Measurements from ENCODE around the gene MYO18B. TPM values are rescaled to one million over a fixed set of nuclear protein-coding genes. Genes with fewer than 3 reads are reported as not detected.

The MYO18B gene
- total RNA-seq, 2 experiments from 2014 or later, result 3.6 to 6.1 TPM

DNA sequence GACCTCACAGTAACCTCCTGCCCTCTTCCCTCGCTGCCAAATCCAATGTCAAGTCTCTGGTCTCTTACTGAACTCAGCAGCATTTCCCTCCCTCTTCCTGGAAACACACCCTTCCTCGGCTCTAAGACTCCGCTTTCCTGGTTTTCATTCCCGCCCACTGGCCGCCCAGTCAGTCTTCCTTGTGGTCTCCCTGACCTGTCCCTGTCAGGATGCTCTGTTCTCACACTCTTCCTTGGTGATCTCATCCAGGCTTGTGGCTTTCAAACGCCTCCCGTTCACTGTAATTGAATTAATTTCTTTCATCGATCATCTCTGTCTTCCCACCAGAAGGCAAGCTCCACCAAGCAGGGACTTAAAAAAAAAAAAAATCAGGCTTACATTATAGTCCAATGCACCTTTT, 33.5 kb downstream of the MYO18B start:
- Mint-ChIP-seq H3K27ac (no peak overlapping the region), H3K4me3 (no peak overlapping the region), H3K36me3 (peaks cover 6% of the 10 kb centered on the region), H3K27me3 (no peaks in the 10 kb centered on the region), H3K4me1 (peaks cover 19% of the 10 kb centered on the region), H3K9me3 (ENCODE audit: low read depth) (no peaks in the 10 kb centered on the region)
- ATAC-seq, result no peak
- no peak for DNase-seq
- CTCF ChIA-PET, result interaction anchor here (1.5 to 5.7 kb wide), 2 partner anchors 313 to 555 kb away, joined by 3 to 45 read pairs; no protein-coding TSS in a partner anchor

DNA sequence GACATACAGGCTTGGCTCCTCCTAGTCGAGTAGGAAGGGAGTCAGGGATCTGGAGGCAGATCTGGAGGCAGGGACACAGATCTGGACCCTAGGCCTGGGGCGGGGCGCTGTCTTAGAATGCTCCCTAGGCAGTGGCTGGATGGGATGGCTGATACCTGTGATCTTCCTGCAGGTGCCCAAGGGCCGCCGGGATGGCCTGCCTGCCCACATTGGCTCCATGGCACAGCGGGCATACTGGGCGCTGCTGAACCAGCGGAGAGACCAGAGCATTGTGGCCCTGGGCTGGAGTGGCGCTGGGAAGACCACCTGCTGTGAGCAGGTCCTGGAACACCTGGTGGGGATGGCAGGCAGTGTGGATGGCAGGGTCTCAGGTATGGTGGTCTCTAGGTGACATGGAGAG, 35.4 kb downstream of the MYO18B start:
- CTCF ChIA-PET, result interaction anchor here (1.0 to 1.6 kb wide), 5 partner anchors 17 to 315 kb away, joined by 3 to 6 read pairs (median 3); no protein-coding TSS in a partner anchor
- Mint-ChIP-seq H3K36me3 (no peaks in the 10 kb centered on the region), H3K4me3 (no peak overlapping the region), H3K27me3 (no peaks in the 10 kb centered on the region), H3K9me3 (ENCODE audit: low read depth) (no peaks in the 10 kb centered on the region), H3K4me1 (peaks cover 8% of the 10 kb centered on the region), H3K27ac (no peak overlapping the region)
- no peak for ATAC-seq
- DNase-seq, result no peak

DNA sequence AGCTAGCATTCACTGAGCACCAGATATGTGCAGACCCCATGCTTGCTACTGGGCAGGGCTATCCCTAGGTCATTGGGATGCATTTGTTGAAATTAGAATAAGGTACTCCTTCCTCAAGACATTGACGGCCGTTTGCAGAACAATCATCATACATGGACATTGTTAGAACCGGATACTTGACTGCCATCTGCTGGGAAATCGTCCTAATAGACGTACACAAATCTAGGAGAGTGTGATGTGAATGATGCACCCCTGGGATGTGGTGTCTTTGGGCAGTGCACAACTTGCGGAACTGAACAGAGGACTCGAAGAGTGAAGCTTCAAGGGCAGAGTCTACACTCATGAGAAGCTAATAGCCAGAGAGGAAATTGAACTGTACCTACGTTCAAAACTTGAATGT, 35.9 kb downstream of the MYO18B start:
- Mint-ChIP-seq H3K4me3 (no peak overlapping the region), H3K9me3 (ENCODE audit: low read depth) (no peaks in the 10 kb centered on the region), H3K4me1 (peaks cover 3% of the 10 kb centered on the region), H3K27me3 (no peaks in the 10 kb centered on the region), H3K27ac (no peak overlapping the region), H3K36me3 (no peaks in the 10 kb centered on the region)
- ATAC-seq, result no peak
- CTCF ChIA-PET, result interaction anchor here (1.0 to 1.6 kb wide), 5 partner anchors 17 to 315 kb away, joined by 3 to 6 read pairs (median 3); no protein-coding TSS in a partner anchor
- DNase-seq, result peak; percentile 46

DNA sequence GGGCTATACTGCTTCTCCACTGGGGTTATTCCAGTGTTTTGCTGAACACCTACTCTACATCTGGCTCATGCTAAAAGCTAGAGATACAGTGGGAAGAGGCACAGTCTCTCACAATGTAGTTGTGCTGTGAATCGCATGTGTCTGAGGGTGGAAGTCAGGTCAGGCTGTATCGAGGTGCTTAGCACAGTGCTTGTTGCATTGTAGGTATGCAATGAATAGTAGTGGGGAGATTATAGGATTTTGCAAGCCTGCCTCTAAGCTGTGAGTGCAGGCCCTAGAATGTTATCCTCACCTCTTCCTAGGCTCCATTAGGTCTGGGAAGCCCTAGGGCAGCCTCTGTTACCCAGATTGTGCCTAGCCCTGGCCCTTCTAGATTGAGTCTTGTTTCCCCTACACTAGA, 37.4 kb downstream of the MYO18B start:
- ATAC-seq (no peak), DNase-seq (no peak)
- Mint-ChIP-seq H3K27me3 (peaks cover 2% of the 10 kb centered on the region), H3K27ac (no peak overlapping the region), H3K4me1 (no peaks in the 10 kb centered on the region), H3K9me3 (ENCODE audit: low read depth) (no peaks in the 10 kb centered on the region), H3K4me3 (no peak overlapping the region), H3K36me3 (no peaks in the 10 kb centered on the region)
- CTCF ChIA-PET, result interaction anchor here (0.7 to 1.2 kb wide), 4 partner anchors 236 to 332 kb away, joined by 3 to 4 read pairs (median 3); no protein-coding TSS in a partner anchor

DNA sequence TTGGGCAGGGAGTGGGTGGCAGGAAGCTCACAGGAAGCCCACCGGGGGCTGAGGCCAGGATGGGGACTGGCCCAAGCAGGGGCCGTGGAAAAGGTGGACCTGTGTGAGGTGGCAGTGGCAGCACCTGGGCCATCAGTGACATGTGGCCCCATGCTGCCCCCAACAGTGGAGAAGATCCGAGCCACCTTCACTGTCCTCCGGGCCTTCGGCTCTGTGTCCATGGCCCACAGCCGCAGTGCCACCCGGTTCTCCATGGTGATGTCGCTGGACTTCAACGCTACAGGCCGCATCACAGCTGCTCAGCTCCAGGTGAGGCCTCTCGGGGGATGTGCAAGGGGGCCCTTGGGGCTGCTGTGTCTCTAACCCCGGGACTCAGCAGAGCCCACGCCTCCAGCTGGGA, 37.9 kb downstream of the MYO18B start:
- no peak overlapping the region for H3K27ac Mint-ChIP-seq
- no peak overlapping the region for H3K4me3 Mint-ChIP-seq
- CTCF ChIA-PET, result interaction anchor here (0.7 to 1.0 kb wide), 3 partner anchors 279 to 332 kb away, joined by 3 read pairs; no protein-coding TSS in a partner anchor
- DNase-seq (no peak), ATAC-seq (no peak)
- no peaks in the 10 kb centered on the region for H3K9me3 Mint-ChIP-seq (ENCODE audit: low read depth)
- H3K4me1 Mint-ChIP-seq, result no peaks in the 10 kb centered on the region
- H3K36me3 Mint-ChIP-seq, result no peaks in the 10 kb centered on the region
- peaks cover 2% of the 10 kb centered on the region for H3K27me3 Mint-ChIP-seq

GRCh38 chr22:25780673-25781072, 38.7 kb downstream of the MYO18B start:
- no peak for ATAC-seq

DNA sequence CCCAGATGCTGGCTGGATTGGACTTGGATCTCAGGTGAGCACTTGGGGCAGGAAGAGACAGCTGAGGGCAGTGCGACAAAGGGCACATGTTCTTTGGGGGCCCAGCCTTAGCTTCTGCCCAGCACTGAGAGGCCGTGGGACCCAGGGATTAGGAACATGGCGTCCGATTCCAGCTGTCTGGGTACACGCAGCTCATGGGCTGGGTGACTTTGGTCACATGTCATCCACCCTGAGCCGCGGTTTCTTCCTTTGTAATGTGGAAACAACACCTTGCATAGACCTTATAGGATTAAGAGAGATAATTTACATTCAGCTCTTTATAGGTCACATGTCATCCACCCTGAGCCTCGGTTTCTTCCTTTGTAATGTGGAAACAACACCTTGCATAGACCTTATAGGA, 39.8 kb downstream of the MYO18B start:
- ATAC-seq (no peak), DNase-seq (no peak)
- CTCF ChIA-PET, result no interaction called here
- Mint-ChIP-seq H3K4me1 (no peaks in the 10 kb centered on the region), H3K4me3 (no peak overlapping the region), H3K36me3 (no peaks in the 10 kb centered on the region), H3K27me3 (peaks cover 2% of the 10 kb centered on the region), H3K9me3 (ENCODE audit: low read depth) (no peaks in the 10 kb centered on the region), H3K27ac (no peak overlapping the region)

More at GRCh38 chr22:25780673-25781072, 38.7 kb downstream of the MYO18B start:
- peaks cover 2% of the 10 kb centered on the region for H3K27me3 Mint-ChIP-seq
- no peaks in the 10 kb centered on the region for H3K4me1 Mint-ChIP-seq
- CTCF ChIA-PET, result interaction anchor here (1.0 kb wide), 1 partner anchor 333 kb away, joined by 3 read pairs; no protein-coding TSS in a partner anchor
- H3K4me3 Mint-ChIP-seq, result no peak overlapping the region
- no peaks in the 10 kb centered on the region for H3K9me3 Mint-ChIP-seq (ENCODE audit: low read depth)
- H3K27ac Mint-ChIP-seq, result no peak overlapping the region
- H3K36me3 Mint-ChIP-seq, result no peaks in the 10 kb centered on the region
- DNase-seq, result no peak

DNA sequence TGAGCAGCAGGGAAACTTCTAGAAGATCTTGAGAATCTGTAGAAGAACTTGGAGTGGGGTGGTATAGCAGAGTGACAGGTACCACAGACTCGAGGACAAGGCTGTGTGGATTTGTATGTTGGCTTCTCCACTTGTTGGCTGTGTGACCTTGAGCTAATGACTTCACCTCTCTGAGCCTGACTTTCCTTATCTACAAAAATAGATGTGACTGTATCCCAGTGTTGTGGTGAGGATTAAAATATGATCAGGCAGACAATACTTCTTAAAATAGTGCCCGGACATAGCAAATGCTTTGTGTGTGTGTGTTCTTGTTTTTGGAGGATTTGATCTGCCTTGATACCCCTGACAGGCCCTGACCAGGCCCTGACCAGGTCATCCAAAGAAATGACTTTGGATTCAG, 40.8 kb downstream of the MYO18B start:
- CTCF ChIA-PET, result interaction anchor here (1.8 kb wide), 1 partner anchor 10 kb away, joined by 5 read pairs; no protein-coding TSS in a partner anchor
- no peak overlapping the region for H3K4me3 Mint-ChIP-seq
- H3K4me1 Mint-ChIP-seq, result no peaks in the 10 kb centered on the region
- ATAC-seq (no peak), DNase-seq (no peak)
- no peak overlapping the region for H3K27ac Mint-ChIP-seq
- H3K27me3 Mint-ChIP-seq, result peaks cover 8% of the 10 kb centered on the region
- H3K9me3 Mint-ChIP-seq (ENCODE audit: low read depth), result no peaks in the 10 kb centered on the region
- no peaks in the 10 kb centered on the region for H3K36me3 Mint-ChIP-seq

DNA sequence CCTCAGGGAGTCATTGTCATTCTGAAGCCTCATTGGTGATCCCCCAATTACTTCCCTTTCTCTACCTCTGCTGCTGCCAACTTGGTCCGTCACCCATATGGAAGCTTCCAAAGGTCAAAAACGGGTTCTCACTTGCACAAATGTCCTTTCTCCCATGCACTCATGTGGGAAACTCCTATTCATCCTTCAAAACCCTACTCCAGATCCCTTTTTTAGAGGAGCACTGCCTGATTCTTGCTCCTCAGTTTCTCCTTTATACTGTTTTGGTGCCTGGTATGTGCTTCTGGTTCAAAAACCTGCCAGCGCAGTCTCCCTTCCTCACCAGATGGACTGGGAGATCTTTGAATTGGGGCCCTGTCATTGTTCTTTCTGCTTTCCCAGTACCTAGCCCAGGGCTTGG, 41.9 kb downstream of the MYO18B start:
- Mint-ChIP-seq H3K36me3 (no peaks in the 10 kb centered on the region), H3K27me3 (peaks cover 16% of the 10 kb centered on the region), H3K4me3 (no peak overlapping the region), H3K27ac (no peak overlapping the region), H3K9me3 (ENCODE audit: low read depth) (no peaks in the 10 kb centered on the region), H3K4me1 (no peaks in the 10 kb centered on the region)
- CTCF ChIA-PET, result interaction anchor here (1.8 kb wide), 1 partner anchor 11 kb away, joined by 5 read pairs; no protein-coding TSS in a partner anchor
- no peak for ATAC-seq
- no peak for DNase-seq

DNA sequence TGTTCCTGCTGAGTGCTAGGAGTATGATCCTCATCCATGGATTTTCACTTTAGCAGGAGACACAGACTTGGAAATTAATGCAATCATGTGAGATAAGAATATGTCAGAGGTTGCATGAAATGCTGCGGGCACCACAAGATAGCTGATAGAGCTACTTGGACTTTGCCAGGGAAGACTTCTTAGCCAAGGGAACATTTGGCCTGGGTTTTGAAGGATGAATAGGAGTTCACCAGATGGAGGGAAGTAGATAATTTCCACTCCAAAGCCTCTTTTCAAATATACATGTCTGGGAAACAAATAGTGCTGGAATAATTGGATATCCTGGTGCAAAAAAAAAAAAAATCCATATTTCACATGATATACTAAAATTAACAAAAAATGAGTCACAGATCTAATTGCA, 44.2 kb downstream of the MYO18B start:
- CTCF ChIA-PET, result no interaction called here
- no peaks in the 10 kb centered on the region for H3K4me1 Mint-ChIP-seq
- H3K27ac Mint-ChIP-seq, result no peak overlapping the region
- no peaks in the 10 kb centered on the region for H3K36me3 Mint-ChIP-seq
- ATAC-seq (no peak), DNase-seq (no peak)
- peaks cover 16% of the 10 kb centered on the region for H3K27me3 Mint-ChIP-seq
- H3K4me3 Mint-ChIP-seq, result no peak overlapping the region
- no peaks in the 10 kb centered on the region for H3K9me3 Mint-ChIP-seq (ENCODE audit: low read depth)

- no peaks in the 10 kb centered on the region for H3K36me3 Mint-ChIP-seq
- no peaks in the 10 kb centered on the region for H3K9me3 Mint-ChIP-seq (ENCODE audit: low read depth)
- no peak overlapping the region for H3K27ac Mint-ChIP-seq
- H3K4me1 Mint-ChIP-seq, result no peaks in the 10 kb centered on the region
- DNase-seq (no peak), ATAC-seq (no peak)
- peaks cover 17% of the 10 kb centered on the region for H3K27me3 Mint-ChIP-seq
- no peak overlapping the region for H3K4me3 Mint-ChIP-seq
- CTCF ChIA-PET, result no interaction called here
Measured at GRCh38 chr22:25791556-25791955, 49.6 kb downstream of the MYO18B start.

GRCh38 chr22:25795478-25795877, 53.5 kb downstream of the MYO18B start:
- H3K27ac Mint-ChIP-seq, result no peak overlapping the region

DNA sequence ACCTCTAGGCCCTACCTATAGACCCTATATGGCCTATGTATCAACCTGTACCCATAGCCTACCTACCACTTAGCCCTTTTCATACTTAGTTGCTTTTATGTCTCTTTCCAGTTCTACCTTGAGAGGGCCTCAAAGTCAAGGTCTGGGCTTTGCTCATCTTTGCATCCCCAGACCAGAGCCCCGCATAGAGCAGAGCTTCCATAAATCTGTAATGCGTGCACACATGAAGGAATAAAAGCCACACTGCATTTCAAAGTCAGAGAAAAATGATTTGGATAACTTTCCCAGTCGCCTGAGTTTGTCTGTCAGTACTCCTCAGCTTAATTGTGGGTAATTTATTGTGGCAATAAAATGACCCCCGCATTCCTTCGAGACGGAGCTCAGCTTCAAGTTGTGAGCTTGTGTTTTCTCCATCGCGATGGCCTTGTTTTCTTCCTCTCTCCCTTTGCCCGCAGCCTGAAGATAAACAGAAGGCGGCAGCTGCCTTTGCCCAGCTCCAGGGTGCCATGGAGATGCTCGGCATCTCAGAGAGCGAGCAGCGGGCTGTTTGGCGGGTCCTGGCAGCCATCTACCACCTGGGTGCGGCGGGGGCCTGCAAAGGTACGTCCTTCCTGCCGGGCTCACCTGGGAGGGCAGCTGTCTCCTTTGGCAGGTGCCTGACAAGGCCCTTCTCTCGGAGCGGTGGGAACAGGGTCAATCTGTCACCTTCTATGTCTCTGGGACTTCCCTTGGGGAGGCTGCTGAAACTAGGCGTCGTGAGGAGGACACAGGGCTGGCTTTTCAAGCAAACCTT, 55.7 kb downstream of the MYO18B start:
- DNase-seq (no peak), ATAC-seq (no peak)
- H3K36me3 Mint-ChIP-seq, result no peaks in the 10 kb centered on the region
- no peaks in the 10 kb centered on the region for H3K9me3 Mint-ChIP-seq (ENCODE audit: low read depth)
- CTCF ChIA-PET, result no interaction called here
- no peaks in the 10 kb centered on the region for H3K4me1 Mint-ChIP-seq
- H3K27ac Mint-ChIP-seq, result no peak overlapping the region
- peaks cover 4% of the 10 kb centered on the region for H3K27me3 Mint-ChIP-seq
- H3K4me3 Mint-ChIP-seq, result no peak overlapping the region

More at GRCh38 chr22:25795478-25795877, 53.5 kb downstream of the MYO18B start:
- H3K9me3 Mint-ChIP-seq (ENCODE audit: low read depth), result no peaks in the 10 kb centered on the region
- CTCF ChIA-PET, result no interaction called here
- no peaks in the 10 kb centered on the region for H3K4me1 Mint-ChIP-seq
- no peak overlapping the region for H3K4me3 Mint-ChIP-seq
- H3K36me3 Mint-ChIP-seq, result no peaks in the 10 kb centered on the region
- peaks cover 4% of the 10 kb centered on the region for H3K27me3 Mint-ChIP-seq
- DNase-seq (no peak), ATAC-seq (no peak)

DNA sequence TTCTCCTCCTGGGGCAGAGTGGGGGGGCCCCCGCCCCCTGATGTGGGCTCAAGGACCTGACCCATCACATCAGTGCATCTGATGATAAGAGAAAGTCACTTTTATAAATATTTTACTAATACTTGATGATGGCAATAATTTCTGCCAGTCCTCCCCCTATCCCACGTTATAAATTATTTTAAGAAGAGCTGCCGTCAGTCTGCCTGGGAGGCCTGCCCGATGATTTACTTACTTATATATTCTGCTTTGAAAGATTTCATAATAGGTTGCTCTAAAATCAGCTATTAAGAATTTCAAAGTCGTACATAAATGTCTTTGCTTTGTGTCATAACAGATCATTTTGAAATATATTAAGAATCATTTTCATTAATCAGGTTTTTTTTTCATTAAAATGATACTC, 58.8 kb downstream of the MYO18B start:
- DNase-seq (no peak), ATAC-seq (no peak)
- no peaks in the 10 kb centered on the region for H3K36me3 Mint-ChIP-seq
- H3K27me3 Mint-ChIP-seq, result peaks cover 5% of the 10 kb centered on the region
- H3K4me1 Mint-ChIP-seq, result no peaks in the 10 kb centered on the region
- no peak overlapping the region for H3K27ac Mint-ChIP-seq
- H3K4me3 Mint-ChIP-seq, result no peak overlapping the region
- H3K9me3 Mint-ChIP-seq (ENCODE audit: low read depth), result no peaks in the 10 kb centered on the region
- CTCF ChIA-PET, result interaction anchor here (1.4 kb wide), 1 partner anchor 28 kb away, joined by 4 read pairs; no protein-coding TSS in a partner anchor
